Natural killer cell treated with Interleukin-12 subunit alpha and Interleukin-12 subunit beta and Interleukin-15 and Interleukin-18, amount 100 ng/mL, for 72 hours (primary cell): ENCODE results near the gene STPG1. TPM values are rescaled to one million over a fixed set of nuclear protein-coding genes. Genes with fewer than 3 reads are reported as not detected.

Experiments
- ATAC-seq, 2 donors: fragments of 150-1000 bp; cut with Tn5 transposase in 1 of 2; sonication (Bioruptor Pico), chemical (Tn5 transposase) in 1 of 2; 2 replicates each; pipeline ENCODE4 v1.10.0; 2021
- DNase-seq: peaks from one replicate; pipeline ENCODE4 v3.0.0; 2022; ENCODE audit warnings: low spot score
- H3K27ac Mint-ChIP-seq, 2 donors: 1 replicate in 1 of 2; 2 replicates in 1 of 2; pipeline ENCODE4 v1.8.0; 2022; ENCODE audit warnings: mixed read lengths in 2 of 2, mild to moderate bottlenecking in 1 of 2, moderate library complexity in 1 of 2
- H3K27me3 Mint-ChIP-seq, 2 donors: 1 replicate in 1 of 2; 2 replicates in 1 of 2; pipeline ENCODE4 v1.8.0; 2022; ENCODE audit warnings: mixed read lengths in 2 of 2
- H3K36me3 Mint-ChIP-seq: one replicate; pipeline ENCODE4 v1.8.0; 2022; ENCODE audit warnings: mixed read lengths
- H3K4me1 Mint-ChIP-seq, 2 donors: 1 replicate in 1 of 2; 2 replicates in 1 of 2; pipeline ENCODE4 v1.8.0; 2022; ENCODE audit warnings: low read depth in 2 of 2, mixed read lengths in 2 of 2, mild to moderate bottlenecking in 1 of 2
- H3K4me3 Mint-ChIP-seq: one replicate; pipeline ENCODE4 v1.8.0; 2022; ENCODE audit warnings: mixed read lengths
- H3K9me3 Mint-ChIP-seq: 2 replicates; pipeline ENCODE4 v1.8.0; 2022; ENCODE audit warnings: mixed read lengths
- total RNA-seq, 2 donors: library from RNA; stranded (reverse); gene quantifications; one replicate each; pipeline ENCODE4 v1.2.3, GENCODE V29; 2022

STPG1 gene
- total RNA-seq, 2 donors from 2014 or later, result 2.3 to 5.4 TPM

- H3K27me3 Mint-ChIP-seq, result no peaks in the 10 kb centered on the region
- no peak for DNase-seq
- H3K27ac Mint-ChIP-seq, result no peak overlapping the region
- ATAC-seq, result no peak
- H3K9me3 Mint-ChIP-seq, result no peaks in the 10 kb centered on the region
- H3K36me3 Mint-ChIP-seq, result peaks cover 5% of the 10 kb centered on the region
- no peak overlapping the region for H3K4me3 Mint-ChIP-seq
- H3K4me1 Mint-ChIP-seq, result peaks cover 22 to 26% of the 10 kb centered on the region in 2 donors
These were observed 7.0 kb upstream of the STPG1 start for GRCh38 chr1:24420547-24420946.

GRCh38 chr1:24418898-24419628, 5.5 kb upstream of the STPG1 start:
- Mint-ChIP-seq H3K27ac (no peak overlapping the region), H3K36me3 (peaks cover 4% of the 10 kb centered on the region), H3K9me3 (no peaks in the 10 kb centered on the region), H3K27me3 (no peaks in the 10 kb centered on the region), H3K4me1 (peaks cover 30 to 34% of the 10 kb centered on the region in 2 donors), H3K4me3 (no peak overlapping the region)
- DNase-seq (no peak), ATAC-seq (no peak)

GRCh38 chr1:24417681-24418080, 4.1 kb upstream of the STPG1 start:
- Mint-ChIP-seq H3K36me3 (no peaks in the 10 kb centered on the region), H3K27me3 (no peaks in the 10 kb centered on the region), H3K4me1 (peaks cover 30 to 40% of the 10 kb centered on the region in 2 donors), H3K4me3 (no peak overlapping the region), H3K27ac (peak overlapping the region; percentile 12 to 47), H3K9me3 (no peaks in the 10 kb centered on the region)
- ATAC-seq (no peak), DNase-seq (no peak)

- peaks cover 30 to 38% of the 10 kb centered on the region in 2 donors for H3K4me1 Mint-ChIP-seq
- H3K27ac Mint-ChIP-seq, result peak overlapping the region; percentile 86 to 98
- peak overlapping the region; percentile 99 for H3K4me3 Mint-ChIP-seq
- ATAC-seq (peak in 1 of 2 donors; percentile 18), DNase-seq (no peak)
- no peaks in the 10 kb centered on the region for H3K36me3 Mint-ChIP-seq
- no peaks in the 10 kb centered on the region for H3K27me3 Mint-ChIP-seq
- H3K9me3 Mint-ChIP-seq, result no peaks in the 10 kb centered on the region
These were observed 3.2 kb upstream of the STPG1 start for GRCh38 chr1:24416666-24417391.

- peaks cover 30 to 38% of the 10 kb centered on the region in 2 donors for H3K4me1 Mint-ChIP-seq
- no peak for DNase-seq
These were observed 2.5 kb upstream of the STPG1 start for GRCh38 chr1:24415910-24416665.

GRCh38 chr1:24415334-24415909, 1.8 kb upstream of the STPG1 start, which contains the start of gene NIPAL3:
Gene NIPAL3, plus strand, starts transcription at chr1:24415802. Its CDS starts 3,746 bp downstream, at chr1:24419548.
- Mint-ChIP-seq H3K9me3 (no peaks in the 10 kb centered on the region), H3K36me3 (no peaks in the 10 kb centered on the region), H3K4me1 (peaks cover 30 to 38% of the 10 kb centered on the region in 2 donors), H3K27me3 (no peaks in the 10 kb centered on the region), H3K27ac (peak within 1 kb of the TSS; percentile 86 to 98), H3K4me3 (peak within 1 kb of the TSS; percentile 99)
- ATAC-seq, result peak; percentile 97 to 98
- peak; percentile 97 for DNase-seq

More at GRCh38 chr1:24415910-24416665, 2.5 kb upstream of the STPG1 start:
- no peaks in the 10 kb centered on the region for H3K9me3 Mint-ChIP-seq
- no peaks in the 10 kb centered on the region for H3K36me3 Mint-ChIP-seq
- H3K27me3 Mint-ChIP-seq, result no peaks in the 10 kb centered on the region
- no peak for ATAC-seq
- peak overlapping the region; percentile 99 for H3K4me3 Mint-ChIP-seq
- peak overlapping the region; percentile 86 to 98 for H3K27ac Mint-ChIP-seq

- ATAC-seq, result no peak
- no peak for DNase-seq
- Mint-ChIP-seq H3K27me3 (no peaks in the 10 kb centered on the region), H3K36me3 (no peaks in the 10 kb centered on the region), H3K9me3 (no peaks in the 10 kb centered on the region), H3K27ac (peak overlapping the region; percentile 86 to 98), H3K4me3 (peak overlapping the region; percentile 99), H3K4me1 (peaks cover 30 to 38% of the 10 kb centered on the region in 2 donors)
These were observed 1.3 kb upstream of the STPG1 start for GRCh38 chr1:24414775-24415333.

GRCh38 chr1:24412408-24412807, 1.2 kb downstream of the STPG1 start:
- Mint-ChIP-seq H3K4me1 (peaks cover 26 to 30% of the 10 kb centered on the region in 2 donors), H3K27me3 (no peaks in the 10 kb centered on the region), H3K36me3 (no peaks in the 10 kb centered on the region), H3K27ac (no peak overlapping the region), H3K4me3 (no peak overlapping the region), H3K9me3 (no peaks in the 10 kb centered on the region)
- ATAC-seq (no peak), DNase-seq (no peak)

- H3K4me1 Mint-ChIP-seq, result peaks cover 21 to 28% of the 10 kb centered on the region in 2 donors
- no peak for ATAC-seq
- peaks cover 0 to 4% of the 10 kb centered on the region in 2 donors for H3K27me3 Mint-ChIP-seq
- H3K27ac Mint-ChIP-seq, result no peak overlapping the region
- H3K9me3 Mint-ChIP-seq, result no peaks in the 10 kb centered on the region
- H3K36me3 Mint-ChIP-seq, result no peaks in the 10 kb centered on the region
- DNase-seq, result no peak
- H3K4me3 Mint-ChIP-seq, result no peak overlapping the region
These were observed 1.6 kb downstream of the STPG1 start for GRCh38 chr1:24411963-24412362.

GRCh38 chr1:24410750-24411149, 2.8 kb downstream of the STPG1 start:
- no peak overlapping the region for H3K27ac Mint-ChIP-seq
- DNase-seq (no peak), ATAC-seq (no peak)
- no peak overlapping the region for H3K4me3 Mint-ChIP-seq
- H3K36me3 Mint-ChIP-seq, result no peaks in the 10 kb centered on the region
- peaks cover 0 to 6% of the 10 kb centered on the region in 2 donors for H3K27me3 Mint-ChIP-seq
- H3K9me3 Mint-ChIP-seq, result no peaks in the 10 kb centered on the region
- peaks cover 9 to 16% of the 10 kb centered on the region in 2 donors for H3K4me1 Mint-ChIP-seq

- DNase-seq, result no peak
- Mint-ChIP-seq H3K27me3 (peaks cover 0 to 6% of the 10 kb centered on the region in 2 donors), H3K36me3 (no peaks in the 10 kb centered on the region), H3K4me1 (peaks cover 0 to 6% of the 10 kb centered on the region in 2 donors), H3K9me3 (no peaks in the 10 kb centered on the region), H3K27ac (no peak overlapping the region), H3K4me3 (no peak overlapping the region)
- ATAC-seq, result no peak
These were observed 4.0 kb downstream of the STPG1 start for GRCh38 chr1:24409535-24409934.

- Mint-ChIP-seq H3K27ac (no peak overlapping the region), H3K4me3 (no peak overlapping the region), H3K9me3 (no peaks in the 10 kb centered on the region), H3K36me3 (no peaks in the 10 kb centered on the region), H3K4me1 (no peaks in the 10 kb centered on the region), H3K27me3 (peaks cover 0 to 6% of the 10 kb centered on the region in 2 donors)
- DNase-seq (no peak), ATAC-seq (no peak)
These were observed 6.8 kb downstream of the STPG1 start for GRCh38 chr1:24406788-24407187.

GRCh38 chr1:24403806-24404205, 9.8 kb downstream of the STPG1 start:
- no peak for ATAC-seq
- DNase-seq, result no peak
- no peak overlapping the region for H3K27ac Mint-ChIP-seq
- no peaks in the 10 kb centered on the region for H3K36me3 Mint-ChIP-seq
- H3K9me3 Mint-ChIP-seq, result no peaks in the 10 kb centered on the region
- no peaks in the 10 kb centered on the region for H3K4me1 Mint-ChIP-seq
- peaks cover 0 to 6% of the 10 kb centered on the region in 2 donors for H3K27me3 Mint-ChIP-seq
- no peak overlapping the region for H3K4me3 Mint-ChIP-seq
